Measurements from ENCODE around the gene ALDH3B1. TPM values are rescaled to one million over a fixed set of nuclear protein-coding genes. Genes with fewer than 3 reads are reported as not detected.
A peak's percentile ranks its signal among the peaks of the same experiment; 100 is the strongest.

Gene ALDH3B1
- total RNA-seq, 1 experiment from 2014 or later: 60.2 TPM

GRCh38 chr11:67996622-67997474 lies 13.3 kb upstream of the ALDH3B1 start:
- no peak for DNase-seq (ENCODE audit: low read depth)

GRCh38 chr11:67997475-67997921 lies 12.6 kb upstream of the ALDH3B1 start:
- DNase-seq (ENCODE audit: low read depth): no peak

- DNase-seq (ENCODE audit: low read depth): no peak
Measured at GRCh38 chr11:67998150-67999045, 11.7 kb upstream of the ALDH3B1 start.

GRCh38 chr11:67999201-67999629 lies 10.9 kb upstream of the ALDH3B1 start:
- DNase-seq (ENCODE audit: low read depth): no peak

GRCh38 chr11:67999704-68000103 lies 10.4 kb upstream of the ALDH3B1 start:
- no peak for DNase-seq (ENCODE audit: low read depth)

GRCh38 chr11:68002575-68002937 lies 7.6 kb upstream of the ALDH3B1 start:
- no peak for DNase-seq (ENCODE audit: low read depth)

GRCh38 chr11:68002938-68003845 lies 6.9 kb upstream of the ALDH3B1 start:
- no peak for DNase-seq (ENCODE audit: low read depth)

- peak; percentile 80 for DNase-seq (ENCODE audit: low read depth)
Measured at GRCh38 chr11:68003846-68004550, 6.1 kb upstream of the ALDH3B1 start, which contains the start of gene UNC93B1. Gene UNC93B1 (minus strand): TSS chr11:68004097. CDS start chr11:68004043, 54 bp downstream.

- DNase-seq (ENCODE audit: low read depth): no peak
Measured at GRCh38 chr11:68004551-68005335, 5.4 kb upstream of the ALDH3B1 start.

GRCh38 chr11:68006606-68007166 lies 3.4 kb upstream of the ALDH3B1 start:
- no peak for DNase-seq (ENCODE audit: low read depth)

- no peak for DNase-seq (ENCODE audit: low read depth)
Measured at GRCh38 chr11:68007498-68008380, 2.4 kb upstream of the ALDH3B1 start.

- DNase-seq (ENCODE audit: low read depth): no peak
Measured at GRCh38 chr11:68008381-68009337, 1.5 kb upstream of the ALDH3B1 start.

- peak; percentile 63 for DNase-seq (ENCODE audit: low read depth)
Measured at GRCh38 chr11:68009391-68010089, 587 bp upstream of the ALDH3B1 start.

GRCh38 chr11:68011051-68011943 lies 1.2 kb downstream of the ALDH3B1 start:
- DNase-seq (ENCODE audit: low read depth): no peak

- no peak for DNase-seq (ENCODE audit: low read depth)
Measured at GRCh38 chr11:68012044-68012842, 2.1 kb downstream of the ALDH3B1 start.
